ENCODE data around the gene STXBP6.

The STXBP6 gene

DNA sequence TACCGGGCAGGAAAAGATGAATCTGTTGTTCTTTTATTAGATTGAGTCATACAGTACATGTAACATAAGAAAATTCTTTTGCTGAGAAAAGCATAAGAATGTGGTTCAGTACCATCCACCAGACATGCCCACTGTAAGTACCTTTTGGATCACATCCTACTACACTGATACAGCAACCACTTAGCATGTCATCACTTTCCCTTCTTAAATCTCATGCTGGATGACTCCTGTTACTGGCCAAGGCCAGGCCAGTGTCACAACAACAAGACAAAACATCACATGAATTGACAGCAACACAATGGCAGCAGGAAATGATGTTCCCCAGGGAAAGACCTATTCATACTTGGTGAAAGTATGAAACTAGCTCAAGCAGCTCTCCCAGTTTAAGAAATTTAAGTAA lies 46.4 kb downstream of the STXBP6 start:
- Histone ChIP-seq H3K27ac (ENCODE audit: low read depth, low read length) (no peak overlapping the region), H3K4me3 (ENCODE audit: insufficient read depth, low read length, poor library complexity, severe bottlenecking) (no peak overlapping the region), H3K27me3 (ENCODE audit: low read length) (no peaks in the 10 kb centered on the region), H4K20me1 (ENCODE audit: low read depth, low read length) (no peaks in the 10 kb centered on the region), H3K79me2 (ENCODE audit: insufficient read depth, low read length) (no peaks in the 10 kb centered on the region), H3K36me3 (ENCODE audit: low read length) (no peaks in the 10 kb centered on the region), H3K9ac (ENCODE audit: low read length) (no peak overlapping the region), H3K9me2 (replicated peaks; ENCODE audit: insufficient read depth, low read length) (no peaks in the 10 kb centered on the region), H2AFZ (ENCODE audit: low read depth, low read length, severe bottlenecking) (no peak overlapping the region), H3K9me3 (ENCODE audit: insufficient read depth, low read length) (no peaks in the 10 kb centered on the region), H3K4me2 (ENCODE audit: low read depth, low read length, poor library complexity, severe bottlenecking) (no peak overlapping the region), H3F3A (ENCODE audit: insufficient read depth) (no peaks in the 10 kb centered on the region)
- TF ChIP-seq, protein P1, sequence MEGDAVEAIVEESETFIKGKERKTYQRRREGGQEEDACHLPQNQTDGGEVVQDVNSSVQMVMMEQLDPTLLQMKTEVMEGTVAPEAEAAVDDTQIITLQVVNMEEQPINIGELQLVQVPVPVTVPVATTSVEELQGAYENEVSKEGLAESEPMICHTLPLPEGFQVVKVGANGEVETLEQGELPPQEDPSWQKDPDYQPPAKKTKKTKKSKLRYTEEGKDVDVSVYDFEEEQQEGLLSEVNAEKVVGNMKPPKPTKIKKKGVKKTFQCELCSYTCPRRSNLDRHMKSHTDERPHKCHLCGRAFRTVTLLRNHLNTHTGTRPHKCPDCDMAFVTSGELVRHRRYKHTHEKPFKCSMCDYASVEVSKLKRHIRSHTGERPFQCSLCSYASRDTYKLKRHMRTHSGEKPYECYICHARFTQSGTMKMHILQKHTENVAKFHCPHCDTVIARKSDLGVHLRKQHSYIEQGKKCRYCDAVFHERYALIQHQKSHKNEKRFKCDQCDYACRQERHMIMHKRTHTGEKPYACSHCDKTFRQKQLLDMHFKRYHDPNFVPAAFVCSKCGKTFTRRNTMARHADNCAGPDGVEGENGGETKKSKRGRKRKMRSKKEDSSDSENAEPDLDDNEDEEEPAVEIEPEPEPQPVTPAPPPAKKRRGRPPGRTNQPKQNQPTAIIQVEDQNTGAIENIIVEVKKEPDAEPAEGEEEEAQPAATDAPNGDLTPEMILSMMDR (IDR thresholded peaks at IDR 0.05; ENCODE audit: insufficient read depth, low read length, poor library complexity, severe bottlenecking) = no peak
- TF ChIP-seq EZH2phosphoT487 (conservative IDR thresholded peaks at IDR 0.05; ENCODE audit: low read length) = no peak

DNA sequence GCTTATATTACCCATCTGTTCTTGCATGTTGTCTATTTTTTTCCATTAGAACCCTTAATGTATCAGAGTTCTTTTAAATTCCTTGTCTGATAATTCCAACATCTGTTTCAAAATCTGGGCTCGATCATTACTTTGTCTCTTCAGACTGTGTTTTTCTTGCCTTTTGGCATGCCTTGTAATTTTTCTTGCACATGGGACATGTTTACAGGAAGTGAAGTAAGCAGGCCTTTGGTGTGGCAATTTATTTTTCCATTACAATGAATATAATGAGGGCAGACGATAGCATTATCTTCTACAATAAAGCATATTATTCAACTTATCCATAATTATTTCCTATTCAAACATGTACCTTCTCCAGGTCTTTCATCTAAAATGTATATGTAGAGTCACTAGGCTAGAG lies 48.3 kb downstream of the STXBP6 start:
- H3K27ac ChIP-seq (ENCODE audit: low read depth, low read length) = no peak overlapping the region
- H3K4me2 ChIP-seq (ENCODE audit: low read depth, low read length, poor library complexity, severe bottlenecking) = no peak overlapping the region
- TF ChIP-seq, protein P1 (IDR thresholded peaks at IDR 0.05; ENCODE audit: insufficient read depth, low read length, poor library complexity, severe bottlenecking) = no peak
- no peak for TF ChIP-seq EZH2phosphoT487 (conservative IDR thresholded peaks at IDR 0.05; ENCODE audit: low read length)

DNA sequence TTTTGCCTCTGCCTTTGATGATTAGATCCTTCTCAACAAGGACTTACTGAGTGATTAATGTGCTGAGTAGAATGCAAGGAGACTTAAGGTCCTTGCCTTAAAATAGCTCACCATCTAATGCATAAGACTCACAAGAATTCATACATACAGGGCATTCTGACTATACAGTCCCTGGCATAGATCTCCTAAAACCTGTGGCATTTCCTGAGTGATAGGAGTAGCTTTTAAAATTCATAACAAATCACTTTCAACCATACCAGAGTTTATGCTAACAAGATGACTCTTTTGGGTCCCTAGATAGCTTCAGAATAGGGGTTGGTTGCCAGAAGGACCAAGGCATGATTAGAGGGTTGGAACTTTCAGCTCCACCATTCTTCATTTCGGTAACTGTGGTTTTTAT lies 48.8 kb downstream of the STXBP6 start:
- Histone ChIP-seq H3K4me3 (ENCODE audit: insufficient read depth, low read length, poor library complexity, severe bottlenecking) (no peak overlapping the region), H3K27ac (ENCODE audit: low read depth, low read length) (no peak overlapping the region)
- TF ChIP-seq, protein P1 (IDR thresholded peaks at IDR 0.05; ENCODE audit: insufficient read depth, low read length, poor library complexity, severe bottlenecking) = no peak
- TF ChIP-seq EZH2phosphoT487 (conservative IDR thresholded peaks at IDR 0.05; ENCODE audit: low read length) = no peak

More for the DNA sequence above, 48.3 kb downstream of the STXBP6 start:
- no peak overlapping the region for H3K9ac ChIP-seq (ENCODE audit: low read length)
- H3K36me3 ChIP-seq (ENCODE audit: low read length) = no peaks in the 10 kb centered on the region
- no peaks in the 10 kb centered on the region for H3K9me2 ChIP-seq (replicated peaks; ENCODE audit: insufficient read depth, low read length)
- no peak overlapping the region for H2AFZ ChIP-seq (ENCODE audit: low read depth, low read length, severe bottlenecking)
- H3K27me3 ChIP-seq (ENCODE audit: low read length) = no peaks in the 10 kb centered on the region
- H3K79me2 ChIP-seq (ENCODE audit: insufficient read depth, low read length) = no peaks in the 10 kb centered on the region
- no peak overlapping the region for H3K4me3 ChIP-seq (ENCODE audit: insufficient read depth, low read length, poor library complexity, severe bottlenecking)
- H3K9me3 ChIP-seq (ENCODE audit: insufficient read depth, low read length) = no peaks in the 10 kb centered on the region
- H3F3A ChIP-seq (ENCODE audit: insufficient read depth) = no peaks in the 10 kb centered on the region
- no peaks in the 10 kb centered on the region for H4K20me1 ChIP-seq (ENCODE audit: low read depth, low read length)

More for the DNA sequence above, 48.8 kb downstream of the STXBP6 start:
- Histone ChIP-seq H3K36me3 (ENCODE audit: low read length) (no peaks in the 10 kb centered on the region), H3F3A (ENCODE audit: insufficient read depth) (no peaks in the 10 kb centered on the region), H2AFZ (ENCODE audit: low read depth, low read length, severe bottlenecking) (no peak overlapping the region), H3K9me3 (ENCODE audit: insufficient read depth, low read length) (no peaks in the 10 kb centered on the region), H3K9ac (ENCODE audit: low read length) (no peak overlapping the region), H3K4me2 (ENCODE audit: low read depth, low read length, poor library complexity, severe bottlenecking) (no peak overlapping the region), H3K27me3 (ENCODE audit: low read length) (no peaks in the 10 kb centered on the region), H3K79me2 (ENCODE audit: insufficient read depth, low read length) (no peaks in the 10 kb centered on the region), H4K20me1 (ENCODE audit: low read depth, low read length) (no peaks in the 10 kb centered on the region), H3K9me2 (replicated peaks; ENCODE audit: insufficient read depth, low read length) (no peaks in the 10 kb centered on the region)

All from SU-DHL-6 (cell line).